K562 (cell line): ENCODE results near the gene ZNF382. TPM values are rescaled to one million over a fixed set of nuclear protein-coding genes. Genes with fewer than 3 reads are reported as not detected.

Source experiments
- BRD4 ChIP-seq: fragments of 200-600 bp; sonication (generic); IDR thresholded peaks from 2 replicates; pipeline ENCODE4 v1.6.1; 2017; ENCODE audit warnings: inconsistent platforms
- CBX8 ChIP-seq: fragments of 200-600 bp; sonication (generic); IDR thresholded peaks from 2 replicates; pipeline ENCODE4 v1.6.1; 2012; ENCODE audit warnings: borderline replicate concordance, mixed run types, low read depth, mild to moderate bottlenecking, moderate library complexity, mixed read lengths, low read length, control low read depth, inconsistent platforms; ENCODE audit not compliant: poor library complexity, severe bottlenecking; ENCODE audit errors: extremely low read depth
- FOXA3 ChIP-seq, 2 experiments: fragments of 450-650 bp in 1 of 2; sonication (generic) in 1 of 2; formaldehyde crosslinking; IDR thresholded peaks in 1 of 2; conservative IDR thresholded peaks in 1 of 2; 2 replicates each; pipeline versions ENCODE4 v1.4.0 to v1.8.0; 2020 to 2022; ENCODE audit warnings: mild to moderate bottlenecking in 2 of 2, missing genetic modification reagents in 1 of 2
- FOXJ2 ChIP-seq: fragments of 200-800 bp; sonication (Bioruptor generic); IDR thresholded peaks from 2 replicates; pipeline ENCODE4 v1.6.1; 2016; ENCODE audit warnings: missing genetic modification characterization, missing compliant biosample characterization
- FOXJ3 ChIP-seq: sonication (generic); formaldehyde crosslinking; IDR thresholded peaks from 2 replicates; pipeline ENCODE4 v1.4.0; 2020; ENCODE audit warnings: mild to moderate bottlenecking, missing genetic modification reagents
- FOXP1 ChIP-seq: sonication (generic); formaldehyde crosslinking; IDR thresholded peaks from 2 replicates; pipeline ENCODE4 v1.8.0; 2022; ENCODE audit warnings: mild to moderate bottlenecking, missing genetic modification reagents
- HDAC6 ChIP-seq: IDR thresholded peaks from 2 replicates; pipeline ENCODE4 v1.6.1; 2012; ENCODE audit warnings: low read depth, mild to moderate bottlenecking, control low read depth, inconsistent platforms, low read length, moderate library complexity
- IRF2 ChIP-seq: sonication (generic); formaldehyde crosslinking; IDR thresholded peaks from 2 replicates; pipeline ENCODE4 v1.8.1; 2022; ENCODE audit warnings: mild to moderate bottlenecking, missing genetic modification reagents
- SAFB2 ChIP-seq: fragments of 200-400 bp; formaldehyde crosslinking; IDR thresholded peaks from 2 replicates; pipeline ENCODE4 v1.6.1; 2018; ENCODE audit warnings: borderline replicate concordance, low read length, low read depth, moderate library complexity; ENCODE audit not compliant: severe bottlenecking
- SRSF3 ChIP-seq: fragments of 200-400 bp; formaldehyde crosslinking; IDR thresholded peaks from 2 replicates; pipeline ENCODE4 v1.6.1; 2016; ENCODE audit warnings: mild to moderate bottlenecking, low read length, moderate library complexity; ENCODE audit not compliant: insufficient read depth
- SRSF9 ChIP-seq: fragments of 200-400 bp; formaldehyde crosslinking; IDR thresholded peaks from 2 replicates; pipeline ENCODE4 v1.6.1; 2017; ENCODE audit warnings: low read depth, low read length, borderline replicate concordance
- ZNF224 ChIP-seq: sonication (generic); formaldehyde crosslinking; IDR thresholded peaks from 2 replicates; pipeline ENCODE4 v1.8.0; 2022; ENCODE audit warnings: mild to moderate bottlenecking, missing genetic modification reagents
- ZNF23 ChIP-seq: fragments of 250-450 bp; sonication (Bioruptor Pico); IDR thresholded peaks from 2 replicates; pipeline ENCODE4 v1.4.0; 2020; ENCODE audit warnings: mild to moderate bottlenecking
- ZNF354B ChIP-seq: fragments of 250-450 bp; sonication (Bioruptor Pico); IDR thresholded peaks from 2 replicates; pipeline ENCODE4 v1.4.0; 2020
- polyA plus RNA-seq, 8 experiments: library from polyadenylated mRNA; depleted of rRNA in 4 of 8; stranded (reverse) in 5 of 8; unstranded in 3 of 8; fragments of >200 nt; fragmentation: Nextera tagmentation in 2 of 8; fragmentation: Illumina TruSeq in 1 of 8; extraction: Ambion mirVana in 2 of 8; extraction: Trizol in 1 of 8; gene quantifications; 2 replicates each; pipeline versions ENCODE4 v1.2.1 to v1.2.3, GENCODE V29; 2011 to 2014; ENCODE audit warnings: inconsistent platforms in 1 of 8, missing spikeins in 1 of 8
- total RNA-seq, 7 experiments: library from RNA; depleted of rRNA in 6 of 7; stranded (reverse); fragments of >200 nt in 6 of 7; fragmentation: Illumina TruSeq in 2 of 7; extraction: Trizol in 2 of 7; gene quantifications; 2 replicates each; pipeline versions ENCODE4 v1.2.1 to v1.2.3, GENCODE V29; 2011 to 2021; ENCODE audit warnings: low replicate concordance in 1 of 7
- TF ChIP-seq, protein P1 (sequence below), 2 experiments: fragments of 200-800 bp in 1 of 2; sonication (Bioruptor generic) in 1 of 2; sonication (generic) in 1 of 2; formaldehyde crosslinking in 1 of 2; IDR thresholded peaks in 1 of 2; conservative IDR thresholded peaks in 1 of 2; 2 replicates each; pipeline versions ENCODE4 v1.5.0 to v1.6.1; 2016 to 2020; ENCODE audit warnings: missing compliant biosample characterization in 1 of 2, missing genetic modification characterization in 1 of 2, missing genetic modification reagents in 1 of 2
- TF ChIP-seq, protein P2 (sequence below): IDR thresholded peaks from 2 replicates; pipeline ENCODE4 v1.6.1; 2012; ENCODE audit warnings: low read depth, low read length, improper control_type of control experiment, borderline replicate concordance
- TF ChIP-seq, protein P3 (sequence below): sonication (generic); formaldehyde crosslinking; IDR thresholded peaks from 2 replicates; pipeline ENCODE4 v1.8.1; 2023; ENCODE audit warnings: mild to moderate bottlenecking, missing genetic modification reagents
- TF ChIP-seq, protein P4 (sequence below), 2 experiments: fragments of 450-650 bp; conservative IDR thresholded peaks; 2 replicates each; pipeline ENCODE4 v1.6.1; 2017; ENCODE audit warnings: mild to moderate bottlenecking in 2 of 2, moderate library complexity in 2 of 2
- TF ChIP-seq, protein P5 (sequence below): sonication (generic); formaldehyde crosslinking; IDR thresholded peaks from 2 replicates; pipeline ENCODE4 v1.9.0; 2022; ENCODE audit warnings: mild to moderate bottlenecking, missing genetic modification reagents

The ZNF382 gene
- total and polyA plus RNA-seq, 9 of the 15 experiments (the other 6 are each of a cell fraction or from before 2014, with no cell fraction given): 0.04 to 0.27 (median 0.16) TPM; not detected in 5

DNA sequence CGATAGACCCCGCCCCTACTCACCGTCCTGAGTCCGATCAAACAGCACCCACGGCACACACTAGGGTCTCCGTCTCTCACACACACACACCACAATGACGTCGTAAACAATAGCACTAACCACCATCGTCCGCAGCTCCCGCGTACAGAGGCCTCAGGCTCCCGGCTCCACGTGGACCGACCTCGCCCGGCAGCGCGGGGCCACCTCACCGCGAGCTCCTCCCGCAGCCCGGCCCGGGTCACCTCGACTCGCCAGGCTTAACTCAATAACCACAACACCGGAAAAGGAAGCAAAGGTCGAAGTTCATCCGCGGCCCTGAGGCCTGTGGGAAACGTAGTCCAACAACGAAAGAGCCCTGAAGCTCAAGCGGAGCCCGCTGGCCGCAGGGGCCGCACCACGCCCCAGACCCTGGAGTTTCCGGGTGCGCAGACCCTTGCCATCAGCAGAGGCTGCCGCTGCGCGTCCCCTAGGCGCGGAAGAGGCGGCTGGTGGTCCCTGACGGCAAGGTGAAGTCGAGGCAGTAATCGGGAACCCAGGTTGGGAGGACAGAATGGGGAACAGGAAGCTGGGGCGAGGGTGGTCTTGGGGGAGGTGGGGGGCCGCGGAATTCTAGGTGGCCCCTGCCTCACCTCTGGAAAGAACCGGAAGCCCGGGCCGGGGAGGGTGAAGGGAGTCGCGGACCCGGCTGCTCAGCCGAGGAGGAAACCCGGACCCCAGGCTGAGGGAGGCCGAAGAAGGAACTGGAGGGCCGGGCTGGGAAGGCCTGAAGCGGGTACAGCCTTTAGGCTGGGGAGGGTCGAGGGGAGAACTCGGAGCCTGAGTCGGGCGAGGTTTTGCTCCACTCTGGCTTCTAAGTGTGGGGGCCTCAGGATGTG, 31.9 kb upstream of the ZNF382 start, which contains the start of gene ZNF529 (continued):
- TF ChIP-seq, protein P1, sequence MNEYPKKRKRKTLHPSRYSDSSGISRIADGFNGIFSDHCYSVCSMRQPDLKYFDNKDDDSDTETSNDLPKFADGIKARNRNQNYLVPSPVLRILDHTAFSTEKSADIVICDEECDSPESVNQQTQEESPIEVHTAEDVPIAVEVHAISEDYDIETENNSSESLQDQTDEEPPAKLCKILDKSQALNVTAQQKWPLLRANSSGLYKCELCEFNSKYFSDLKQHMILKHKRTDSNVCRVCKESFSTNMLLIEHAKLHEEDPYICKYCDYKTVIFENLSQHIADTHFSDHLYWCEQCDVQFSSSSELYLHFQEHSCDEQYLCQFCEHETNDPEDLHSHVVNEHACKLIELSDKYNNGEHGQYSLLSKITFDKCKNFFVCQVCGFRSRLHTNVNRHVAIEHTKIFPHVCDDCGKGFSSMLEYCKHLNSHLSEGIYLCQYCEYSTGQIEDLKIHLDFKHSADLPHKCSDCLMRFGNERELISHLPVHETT (CRISPR knock-in tag; conservative IDR thresholded peaks at IDR 0.05 in 1 of 2, IDR thresholded peaks at IDR 0.05 in 1 of 2): peak in 1 of 2 experiments; percentile 76; a peak in 1 of 4 replicates
- TF ChIP-seq FOXA3 (CRISPR knock-in tag; conservative IDR thresholded peaks at IDR 0.05 in 1 of 2, IDR thresholded peaks at IDR 0.05 in 1 of 2) (0 out of 4 replicates have a peak, but pooled peaks of 1 of the 2 experiments have one; percentile 55), BRD4 (no peak), FOXJ2 (tag) (0 out of 2 replicates have a peak, but pooled peaks have one; percentile 29), ZNF354B (CRISPR knock-in tag) (no peak), SRSF3 (no peak), ZNF23 (no peak), ZNF224 (CRISPR knock-in tag) (no peak), FOXP1 (CRISPR knock-in tag) (peak; percentile 88), IRF2 (no peak), CBX8 (no peak), HDAC6 (no peak), SAFB2 (no peak), FOXJ3 (CRISPR knock-in tag) (no peak), SRSF9 (no peak)
- TF ChIP-seq, protein P2, sequence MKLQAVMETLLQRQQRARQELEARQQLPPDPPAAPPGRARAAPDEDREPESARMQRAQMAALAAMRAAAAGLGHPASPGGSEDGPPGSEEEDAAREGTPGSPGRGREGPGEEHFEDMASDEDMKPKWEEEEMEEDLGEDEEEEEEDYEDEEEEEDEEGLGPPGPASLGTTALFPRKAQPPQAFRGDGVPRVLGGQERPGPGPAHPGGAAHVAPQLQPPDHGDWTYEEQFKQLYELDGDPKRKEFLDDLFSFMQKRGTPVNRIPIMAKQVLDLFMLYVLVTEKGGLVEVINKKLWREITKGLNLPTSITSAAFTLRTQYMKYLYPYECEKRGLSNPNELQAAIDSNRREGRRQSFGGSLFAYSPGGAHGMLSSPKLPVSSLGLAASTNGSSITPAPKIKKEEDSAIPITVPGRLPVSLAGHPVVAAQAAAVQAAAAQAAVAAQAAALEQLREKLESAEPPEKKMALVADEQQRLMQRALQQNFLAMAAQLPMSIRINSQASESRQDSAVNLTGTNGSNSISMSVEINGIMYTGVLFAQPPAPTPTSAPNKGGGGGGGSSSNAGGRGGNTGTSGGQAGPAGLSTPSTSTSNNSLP: no peak
- TF ChIP-seq, protein P3, sequence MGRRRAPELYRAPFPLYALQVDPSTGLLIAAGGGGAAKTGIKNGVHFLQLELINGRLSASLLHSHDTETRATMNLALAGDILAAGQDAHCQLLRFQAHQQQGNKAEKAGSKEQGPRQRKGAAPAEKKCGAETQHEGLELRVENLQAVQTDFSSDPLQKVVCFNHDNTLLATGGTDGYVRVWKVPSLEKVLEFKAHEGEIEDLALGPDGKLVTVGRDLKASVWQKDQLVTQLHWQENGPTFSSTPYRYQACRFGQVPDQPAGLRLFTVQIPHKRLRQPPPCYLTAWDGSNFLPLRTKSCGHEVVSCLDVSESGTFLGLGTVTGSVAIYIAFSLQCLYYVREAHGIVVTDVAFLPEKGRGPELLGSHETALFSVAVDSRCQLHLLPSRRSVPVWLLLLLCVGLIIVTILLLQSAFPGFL (CRISPR knock-in tag): no peak
- TF ChIP-seq, protein P4, sequence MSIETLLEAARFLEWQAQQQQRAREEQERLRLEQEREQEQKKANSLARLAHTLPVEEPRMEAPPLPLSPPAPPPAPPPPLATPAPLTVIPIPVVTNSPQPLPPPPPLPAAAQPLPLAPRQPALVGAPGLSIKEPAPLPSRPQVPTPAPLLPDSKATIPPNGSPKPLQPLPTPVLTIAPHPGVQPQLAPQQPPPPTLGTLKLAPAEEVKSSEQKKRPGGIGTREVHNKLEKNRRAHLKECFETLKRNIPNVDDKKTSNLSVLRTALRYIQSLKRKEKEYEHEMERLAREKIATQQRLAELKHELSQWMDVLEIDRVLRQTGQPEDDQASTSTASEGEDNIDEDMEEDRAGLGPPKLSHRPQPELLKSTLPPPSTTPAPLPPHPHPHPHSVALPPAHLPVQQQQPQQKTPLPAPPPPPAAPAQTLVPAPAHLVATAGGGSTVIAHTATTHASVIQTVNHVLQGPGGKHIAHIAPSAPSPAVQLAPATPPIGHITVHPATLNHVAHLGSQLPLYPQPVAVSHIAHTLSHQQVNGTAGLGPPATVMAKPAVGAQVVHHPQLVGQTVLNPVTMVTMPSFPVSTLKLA (conservative IDR thresholded peaks at IDR 0.05): peak; percentile 98 to 99
- TF ChIP-seq, protein P5, sequence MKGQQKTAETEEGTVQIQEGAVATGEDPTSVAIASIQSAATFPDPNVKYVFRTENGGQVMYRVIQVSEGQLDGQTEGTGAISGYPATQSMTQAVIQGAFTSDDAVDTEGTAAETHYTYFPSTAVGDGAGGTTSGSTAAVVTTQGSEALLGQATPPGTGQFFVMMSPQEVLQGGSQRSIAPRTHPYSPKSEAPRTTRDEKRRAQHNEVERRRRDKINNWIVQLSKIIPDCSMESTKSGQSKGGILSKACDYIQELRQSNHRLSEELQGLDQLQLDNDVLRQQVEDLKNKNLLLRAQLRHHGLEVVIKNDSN: peak; percentile 52; the same call in 1 of the 2 replicates
